GM18499 (cell line): ENCODE data around the gene MMEL1.
"Not testable (repeated sequence)": the region's sequence is repeated elsewhere in the genome, so short reads cannot be mapped to it uniquely, and the experiment has no call there.

Experiments
- ATAC-seq: cut with Tn5 transposase; IDR thresholded peaks from one replicate; pipeline ENCODE4 v1.9.1; 2021; ENCODE audit warnings: moderate number of reproducible peaks; ENCODE audit not compliant: insufficient read depth, unreplicated experiment

The MMEL1 gene

GRCh38 chr1:2559509-2560298, 73.1 kb downstream of the MMEL1 start:
- ATAC-seq = no peak

GRCh38 chr1:2558861-2559260, 74.0 kb downstream of the MMEL1 start:
- ATAC-seq = no peak

DNA sequence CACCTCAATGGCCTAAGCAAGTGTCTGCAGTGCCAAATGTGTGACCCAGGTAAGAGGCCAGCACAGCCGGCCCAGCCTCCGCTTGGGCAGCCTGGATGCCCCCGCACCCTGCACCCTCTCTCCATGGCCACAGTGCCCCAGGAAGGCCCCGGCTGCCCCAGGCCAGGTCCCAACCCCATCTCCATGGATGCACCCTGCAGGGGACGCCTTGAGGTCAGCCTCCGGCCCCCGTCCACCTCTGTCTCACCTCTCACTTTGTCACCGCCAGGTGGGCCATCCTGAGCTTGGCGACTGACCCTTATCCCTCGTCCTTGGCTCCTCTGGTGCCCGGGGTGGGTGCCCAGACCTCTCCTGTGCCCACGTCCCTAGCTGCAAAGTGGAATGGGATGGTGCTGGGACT, 74.4 kb downstream of the MMEL1 start:
- ATAC-seq = no peak

- ATAC-seq = no peak
These were observed 75.1 kb downstream of the MMEL1 start for GRCh38 chr1:2557482-2558400.

DNA sequence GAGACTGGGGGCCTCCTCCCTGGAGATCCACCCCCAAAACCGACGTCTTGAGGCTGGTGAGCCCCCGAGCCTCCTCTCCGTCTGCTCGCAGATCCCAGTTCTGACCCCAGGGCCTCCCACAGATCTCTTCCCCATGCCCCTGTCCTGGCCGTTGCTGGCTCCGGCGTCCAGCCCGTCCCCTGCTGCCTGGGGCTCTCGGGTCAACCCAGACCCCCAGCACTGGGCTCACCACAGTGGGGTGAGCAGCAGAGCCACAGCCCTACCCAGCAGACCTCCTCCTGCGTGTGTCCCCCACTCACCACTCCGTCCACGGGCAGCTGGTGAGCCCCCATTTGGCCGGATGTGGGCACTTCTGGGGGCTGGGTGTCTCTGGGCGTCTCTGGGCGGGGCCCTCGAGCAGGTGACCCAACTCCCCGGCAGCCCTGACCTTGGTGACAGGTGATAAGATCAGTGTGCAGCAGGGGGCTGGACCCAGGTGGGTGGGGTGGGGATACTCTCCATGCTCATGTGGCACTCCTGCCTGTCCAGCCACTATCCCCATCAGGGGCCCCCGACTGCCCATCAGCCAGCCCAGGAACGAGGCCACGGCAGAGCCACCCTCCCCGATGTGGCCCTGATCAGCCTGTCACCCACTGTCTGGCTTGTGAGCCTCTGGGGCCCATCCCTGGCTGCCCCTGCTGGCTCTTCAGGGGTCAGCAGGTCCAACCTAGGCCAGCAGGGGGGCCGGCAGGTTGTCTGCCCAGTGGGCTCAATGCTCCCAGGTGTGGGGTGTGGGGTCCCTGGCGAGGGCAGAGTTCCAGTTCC, 75.9 kb downstream of the MMEL1 start:
- ATAC-seq = no peak

GRCh38 chr1:2556277-2556677, 76.5 kb downstream of the MMEL1 start, which contains the start of gene TNFRSF14:
Gene TNFRSF14 (plus strand): TSS chr1:2556371. CDS start chr1:2556665, 294 bp downstream.
- no peak for ATAC-seq

GRCh38 chr1:2555634-2556276, 77.1 kb downstream of the MMEL1 start:
- no peak for ATAC-seq

GRCh38 chr1:2554621-2555387, 78.0 kb downstream of the MMEL1 start:
- ATAC-seq = no peak

DNA sequence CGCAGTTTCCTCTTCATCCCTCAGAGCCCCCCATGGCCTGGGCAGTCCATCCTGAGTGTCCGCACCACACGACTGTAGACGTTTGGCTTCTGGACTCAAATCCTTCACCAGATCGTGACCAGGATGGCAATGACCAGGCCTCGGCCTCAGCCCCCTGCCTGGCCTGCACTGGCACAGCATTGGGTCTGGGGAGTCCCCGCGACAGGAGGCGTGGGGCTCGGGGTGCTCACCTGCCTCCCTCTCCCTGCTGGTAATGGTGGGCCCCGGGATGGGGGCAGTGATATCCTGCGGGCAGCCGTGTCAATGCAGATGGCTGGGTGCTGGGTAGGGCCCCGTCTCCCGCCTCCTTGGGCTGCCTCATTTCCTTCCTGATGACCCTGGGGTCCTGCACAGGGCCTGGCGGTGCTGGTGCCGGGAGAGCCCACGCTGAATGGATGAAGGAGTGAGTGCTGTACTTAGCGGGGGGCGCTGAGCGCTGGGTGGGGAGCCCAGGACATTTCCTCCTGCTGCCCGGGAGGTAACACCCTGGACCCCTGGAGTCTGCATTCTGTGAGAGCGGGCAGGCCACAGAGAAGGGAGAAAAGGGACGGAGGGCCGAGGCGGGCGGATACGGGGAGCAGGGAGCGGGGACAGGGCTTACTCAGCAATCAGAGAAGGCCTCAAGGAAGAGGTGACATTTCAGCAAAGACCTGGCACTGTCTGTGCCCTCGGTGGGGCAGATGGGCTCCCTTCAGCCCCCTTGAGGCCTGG, 78.8 kb downstream of the MMEL1 start:
- no peak for ATAC-seq

- ATAC-seq = not testable (repeated sequence)
These were observed 79.7 kb downstream of the MMEL1 start for GRCh38 chr1:2553076-2553475.

- ATAC-seq = no peak
These were observed 80.6 kb downstream of the MMEL1 start for GRCh38 chr1:2552189-2552588.

GRCh38 chr1:2551544-2551943, 81.3 kb downstream of the MMEL1 start:
- not testable (repeated sequence) for ATAC-seq

GRCh38 chr1:2550309-2550861, 82.4 kb downstream of the MMEL1 start:
- not testable (repeated sequence) for ATAC-seq

- not testable (repeated sequence) for ATAC-seq
These were observed 83.3 kb downstream of the MMEL1 start for GRCh38 chr1:2549367-2550029.

DNA sequence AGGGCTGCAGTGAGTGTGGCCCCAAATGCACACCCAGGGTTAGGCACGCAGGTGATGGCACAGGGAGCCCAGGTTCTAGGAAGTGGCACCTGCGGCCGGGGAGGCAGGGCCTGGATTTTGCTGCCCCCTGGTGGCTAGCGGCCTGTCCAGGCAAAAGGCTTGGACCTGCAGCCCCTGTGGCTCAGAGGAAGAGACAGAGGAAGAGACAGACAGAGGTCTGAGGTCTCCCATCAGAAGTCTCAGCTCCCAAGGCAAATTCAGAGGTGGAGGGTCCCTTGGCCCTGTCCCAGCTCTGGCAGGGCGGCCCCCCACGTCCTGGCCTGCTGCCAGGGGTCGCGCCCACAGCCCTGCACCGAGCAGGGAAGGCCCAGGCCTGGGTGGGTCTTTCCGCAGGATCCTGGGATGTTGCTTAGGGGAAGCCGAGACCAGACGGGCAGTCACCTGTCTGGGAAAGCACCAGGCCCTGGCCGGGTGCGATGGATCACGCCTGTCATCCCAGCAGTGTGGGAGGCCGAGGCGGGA, 84.7 kb downstream of the MMEL1 start:
- ATAC-seq = no peak

- no peak for ATAC-seq
These were observed 85.4 kb downstream of the MMEL1 start for GRCh38 chr1:2547210-2548067.
